Measurements from ENCODE around the gene HOXA6. TPM values are rescaled to one million over a fixed set of nuclear protein-coding genes. Genes with fewer than 3 reads are reported as not detected.

Gene HOXA6
- total and polyA plus RNA-seq, 4 experiments from 2014 or later = not detected

- H3K27me3 ChIP-seq (ENCODE audit: insufficient read depth, low read length) = peaks cover 13% of the 10 kb centered on the region
- Mint-ChIP-seq H3K4me3 (peak overlapping the region; percentile 86 to 96 (median 93)), H3K36me3 (peaks cover 18 to 30% of the 10 kb centered on the region in 2 donors), H3K4me1 (peaks cover 13 to 49% (median 30%) of the 10 kb centered on the region in 4 donors), H3K27ac (peak overlapping the region in 5 of 7 donors; percentile 15 to 76 (median 42)), H3K27me3 (peaks cover 35 to 61% of the 10 kb centered on the region in 2 donors), H3K9me3 (peaks cover 0 to 3% (median 0%) of the 10 kb centered on the region in 8 donors)
- intact Hi-C loops (cut with micrococcal nuclease) = loop anchor here (1.0 to 5.0 kb wide), 2 partner anchors 65 to 233 kb away; partner anchors contain the start of gene SKAP2
- no peaks in the 10 kb centered on the region for H3K36me3 ChIP-seq (ENCODE audit: insufficient read depth, low read length)
- no peak for DNase-seq
- peak overlapping the region; percentile 36 for H3K27ac ChIP-seq (ENCODE audit: low read depth, low read length)
- CTCF ChIA-PET (ENCODE audit: partially characterized antibody) = interaction anchor here (1.4 kb wide), 1 partner anchor 11 kb away, joined by 4 read pairs; no protein-coding TSS in a partner anchor
- H3K4me1 ChIP-seq (ENCODE audit: insufficient read depth, low read length) = peaks cover 23% of the 10 kb centered on the region
- H3K9me3 ChIP-seq (ENCODE audit: control insufficient read depth in 1 of 2, low read length in 2 of 2) = no peaks in the 10 kb centered on the region
- peak overlapping the region; percentile 73 to 84 for H3K4me3 ChIP-seq (ENCODE audit: low read length in 2 of 2)
- POLR2A ChIA-PET (ENCODE audit: partially characterized antibody) = interaction anchor here (1.1 to 1.9 kb wide), 2 partner anchors 34 to 233 kb away, joined by 4 to 6 read pairs; partner anchors contain the start of genes HOXA4 and SKAP2
Observed at GRCh38 chr7:27096768-27097514, 50.6 kb downstream of the HOXA6 start.

- Mint-ChIP-seq H3K27ac (peak within 1 kb of the TSS; percentile 67 to 90 (median 87)), H3K27me3 (peaks cover 33 to 61% of the 10 kb centered on the region in 2 donors), H3K4me3 (peak within 1 kb of the TSS; percentile 86 to 96 (median 93)), H3K4me1 (peaks cover 11 to 46% (median 28%) of the 10 kb centered on the region in 4 donors), H3K9me3 (peaks cover 0 to 3% (median 0%) of the 10 kb centered on the region in 8 donors), H3K36me3 (peaks cover 16 to 24% of the 10 kb centered on the region in 2 donors)
- Histone ChIP-seq H3K27me3 (ENCODE audit: insufficient read depth, low read length) (peaks cover 5% of the 10 kb centered on the region), H3K9me3 (ENCODE audit: control insufficient read depth in 1 of 2, low read length in 2 of 2) (no peaks in the 10 kb centered on the region), H3K36me3 (ENCODE audit: insufficient read depth, low read length) (no peaks in the 10 kb centered on the region), H3K4me3 (ENCODE audit: low read length in 2 of 2) (peak within 1 kb of the TSS; percentile 73 to 84), H3K27ac (ENCODE audit: low read depth, low read length) (peak within 1 kb of the TSS; percentile 36), H3K4me1 (ENCODE audit: insufficient read depth, low read length) (peaks cover 23% of the 10 kb centered on the region)
- ChIA-PET POLR2A (ENCODE audit: partially characterized antibody) (interaction anchor here (1.1 to 1.9 kb wide), 2 partner anchors 35 to 232 kb away, joined by 4 to 6 read pairs; partner anchors contain the start of genes HOXA4 and SKAP2), CTCF (ENCODE audit: partially characterized antibody) (interaction anchor here (1.4 kb wide), 1 partner anchor 10 kb away, joined by 4 read pairs; no protein-coding TSS in a partner anchor)
- peak; percentile 71 to 81 (median 74) for DNase-seq
- intact Hi-C loops (cut with micrococcal nuclease) = loop anchor here (1.0 to 5.0 kb wide), 2 partner anchors 66 to 232 kb away; partner anchors contain the start of gene SKAP2
Observed at GRCh38 chr7:27095897-27096767, 51.4 kb downstream of the HOXA6 start, which contains the start of gene HOXA1. Gene HOXA1 (minus strand): TSS chr7:27096000. CDS start chr7:27095912, 88 bp downstream.

Small RNAs within 50 kb of the gene (microRNA-seq; reads per million reads assigned to microRNA genes)
- 25.9 reads per million, percentile 52 among the genes with 10 or more reads in this experiment for gene MIR196B (ENCODE audit: borderline microRNAs expressed, borderline number of aligned reads, borderline replicate concordance)

Other genes with a start within 250 kb of the HOXA6 start
- gene HOXA1, start 51.8 kb downstream of the HOXA6 start, total RNA-seq = under 1 TPM; 0.73 to 0.75 TPM
- gene HOXA1, start 51.8 kb downstream of the HOXA6 start, polyA plus RNA-seq = under 1 TPM; 0.49 to 0.68 TPM
- gene HOXA2, start 45.1 kb downstream of the HOXA6 start, total RNA-seq = not detected
- not detected for gene HOXA2, start 45.1 kb downstream of the HOXA6 start, polyA plus RNA-seq
- under 1 TPM in 1 of 2 experiments, not detected in 1; 0.19 TPM for gene HOXA4, start 17.0 kb downstream of the HOXA6 start, total RNA-seq
- gene HOXA4, start 17.0 kb downstream of the HOXA6 start, polyA plus RNA-seq = under 1 TPM in 1 of 2 donors, not detected in 1; 0.30 TPM
- not detected for gene HOXA5, start 4.1 kb downstream of the HOXA6 start, total RNA-seq
- not detected for gene HOXA5, start 4.1 kb downstream of the HOXA6 start, polyA plus RNA-seq
- not detected for gene HOXA3, start 4.8 kb upstream of the HOXA6 start, total RNA-seq
- under 1 TPM in 1 of 2 donors, not detected in 1; 0.07 TPM for gene HOXA3, start 4.8 kb upstream of the HOXA6 start, polyA plus RNA-seq
- not detected for gene HOXA7, start 8.9 kb upstream of the HOXA6 start, total RNA-seq
- not detected for gene HOXA7, start 8.9 kb upstream of the HOXA6 start, polyA plus RNA-seq
- not detected for gene HOXA9, start 17.8 kb upstream of the HOXA6 start, total RNA-seq
- not detected for gene HOXA9, start 17.8 kb upstream of the HOXA6 start, polyA plus RNA-seq
- not detected for gene HOXA10, start 26.5 kb upstream of the HOXA6 start, total RNA-seq
- gene HOXA10, start 26.5 kb upstream of the HOXA6 start, polyA plus RNA-seq = not detected
- gene HOXA11, start 37.5 kb upstream of the HOXA6 start, total RNA-seq = not detected
- not detected for gene HOXA11, start 37.5 kb upstream of the HOXA6 start, polyA plus RNA-seq
- gene HOXA13, start 52.3 kb upstream of the HOXA6 start, total RNA-seq = not detected
- not detected for gene HOXA13, start 52.3 kb upstream of the HOXA6 start, polyA plus RNA-seq
- not detected for gene EVX1, start 95.0 kb upstream of the HOXA6 start, total RNA-seq
- gene EVX1, start 95.0 kb upstream of the HOXA6 start, polyA plus RNA-seq = not detected